ENCODE results near the gene CNDP1.

GRCh38 chr18:74546007-74546406 lies 11.7 kb downstream of the CNDP1 start:
- TF ChIP-seq CTCF (IDR thresholded peaks at IDR 0.05): no peak
- no peak for TF ChIP-seq POLR2A (IDR thresholded peaks at IDR 0.05)

Data from lower leg skin (tissue), 3 donors.